CD4-positive, alpha-beta T cell treated with Interleukin-1 beta for 1 hour (primary cell): ENCODE data around the gene CLEC3A.
"Not testable (repeated sequence)": the region's sequence is repeated elsewhere in the genome, so short reads cannot be mapped to it uniquely, and the experiment has no call there.

Source experiments
- DNase-seq, 2 donors: peaks; one replicate each; pipeline ENCODE4 v3.0.0-alpha.2; 2020 to 2022

Gene CLEC3A

DNA sequence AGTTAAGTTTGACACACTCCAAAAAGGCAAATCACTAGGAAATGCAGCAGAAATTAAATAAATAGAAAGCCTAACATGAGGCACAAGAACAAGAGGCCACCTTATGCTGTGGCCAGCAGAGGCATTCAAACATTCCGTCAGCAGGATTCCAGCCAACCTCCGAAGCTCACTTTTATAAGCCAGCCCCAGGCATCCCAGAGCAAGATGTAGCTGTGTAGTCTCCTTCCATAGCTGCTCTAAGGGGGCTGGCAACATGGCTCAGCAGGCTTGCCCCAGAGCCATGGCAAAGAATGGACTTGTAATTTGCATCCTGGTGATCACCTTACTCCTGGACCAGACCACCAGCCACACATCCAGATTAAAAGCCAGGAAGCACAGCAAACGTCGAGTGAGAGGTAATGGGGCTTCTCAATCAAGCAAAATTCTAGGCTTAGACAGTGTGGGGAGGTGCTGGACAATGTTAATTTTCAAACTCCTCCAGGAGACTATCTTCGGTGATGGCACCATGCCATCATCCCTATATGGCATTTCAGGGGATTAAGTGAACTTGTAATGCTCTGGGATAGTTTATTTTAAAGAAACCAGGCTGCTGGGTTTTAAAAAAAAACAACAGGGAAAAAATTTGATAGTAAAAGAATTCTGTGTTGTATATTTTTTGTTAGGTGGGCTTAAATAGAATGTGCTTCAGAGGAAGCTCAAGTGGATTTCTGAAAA, at the start of gene CLEC3A:
Gene CLEC3A, plus strand, starts transcription at position 202 of the 714 bp plus-strand sequence. Its CDS starts 79 bp downstream, at position 281.
- DNase-seq = no peak

DNA sequence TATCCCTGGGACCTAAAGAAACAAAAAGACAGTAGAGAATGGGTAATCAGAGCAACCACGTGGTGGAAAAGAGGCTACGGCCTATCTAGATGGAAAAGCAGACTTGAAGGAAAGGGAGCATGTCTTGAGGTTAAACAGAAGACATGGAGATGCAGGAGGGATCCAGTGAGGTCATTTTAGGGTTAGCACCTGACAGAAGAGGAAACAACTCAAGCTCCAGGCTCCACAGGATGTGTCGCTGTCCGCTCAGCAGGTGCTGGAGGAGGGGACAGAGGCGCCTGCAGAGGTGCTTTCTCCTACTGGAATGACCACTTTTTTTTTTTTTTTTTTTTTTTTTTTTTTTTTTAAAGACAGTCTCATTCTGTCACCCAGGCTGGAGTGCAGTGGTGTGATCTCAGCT, 47.5 kb upstream of the CLEC3A start:
- no peak for DNase-seq

DNA sequence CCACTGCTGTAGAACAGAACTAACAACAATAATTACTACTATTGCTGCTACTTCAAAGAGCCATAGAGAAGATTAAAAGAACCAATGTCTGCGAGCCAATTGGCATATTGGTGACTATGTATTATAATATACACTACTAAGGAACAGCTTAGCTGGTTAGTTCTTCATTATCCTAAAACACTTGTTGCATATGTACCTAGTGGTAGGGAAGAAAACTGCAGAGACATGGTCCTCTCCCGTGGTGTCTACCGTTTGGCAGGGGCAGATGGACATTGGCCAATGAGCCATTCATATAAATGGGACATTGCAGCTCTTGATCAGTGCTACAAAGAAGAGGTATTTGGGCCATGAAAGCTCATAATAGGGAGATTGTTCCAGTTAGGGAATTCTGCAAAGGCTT, 46.4 kb upstream of the CLEC3A start:
- DNase-seq = no peak

- DNase-seq = no peak
Observed at GRCh38 chr16:77977339-77977738, 45.0 kb upstream of the CLEC3A start.

DNA sequence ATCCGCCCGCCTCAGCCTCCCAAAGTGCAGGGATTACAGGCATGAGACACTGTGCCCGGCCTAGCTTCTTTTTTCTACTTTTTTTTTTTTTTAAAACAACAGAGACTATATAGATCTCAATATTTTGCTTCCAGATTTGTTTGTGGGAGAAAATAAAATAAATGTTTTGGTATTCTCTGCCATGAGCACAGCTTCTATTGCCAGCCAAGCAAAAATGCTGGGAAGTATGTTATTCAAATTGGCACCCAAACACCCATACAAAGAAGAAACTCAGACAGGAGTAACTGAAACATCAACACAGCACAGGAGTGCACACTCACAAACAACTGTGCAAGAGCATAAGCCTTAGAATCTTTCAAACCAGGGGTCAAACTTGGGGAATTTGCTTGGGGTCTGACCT, 37.2 kb upstream of the CLEC3A start:
- no peak for DNase-seq

- no peak for DNase-seq
Observed at GRCh38 chr16:77986011-77986740, 36.2 kb upstream of the CLEC3A start.

GRCh38 chr16:77987810-77988209, 34.5 kb upstream of the CLEC3A start:
- DNase-seq = no peak

GRCh38 chr16:77989846-77990245, 32.5 kb upstream of the CLEC3A start:
- no peak for DNase-seq

DNA sequence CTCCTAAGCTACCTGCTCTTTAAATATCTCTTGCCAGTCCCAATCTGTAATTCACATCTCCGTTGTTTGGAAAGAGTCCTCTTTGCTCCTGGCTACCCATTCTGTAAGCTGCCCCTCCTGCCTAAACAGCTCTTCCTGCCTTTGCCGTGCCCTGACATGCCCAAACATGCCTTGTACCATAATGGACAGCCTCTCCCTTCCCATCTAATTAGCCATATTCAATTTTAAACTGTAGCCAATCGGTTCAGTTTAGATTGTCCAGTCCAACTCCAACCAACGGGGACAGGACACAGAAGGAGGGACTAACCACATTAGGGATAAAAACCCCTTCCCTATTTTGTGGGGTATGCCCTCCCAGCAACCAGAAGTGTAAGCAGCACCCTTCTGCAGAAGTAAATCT, 30.6 kb upstream of the CLEC3A start:
- DNase-seq = no peak

- DNase-seq = not testable (repeated sequence)
Observed at GRCh38 chr16:77992381-77992780, 30.0 kb upstream of the CLEC3A start.

- DNase-seq = no peak
Observed at GRCh38 chr16:77993111-77993985, 29.0 kb upstream of the CLEC3A start.

- no peak for DNase-seq
Observed at GRCh38 chr16:77995843-77996455, 26.4 kb upstream of the CLEC3A start.

GRCh38 chr16:77998350-77999023, 23.9 kb upstream of the CLEC3A start:
- DNase-seq = no peak

DNA sequence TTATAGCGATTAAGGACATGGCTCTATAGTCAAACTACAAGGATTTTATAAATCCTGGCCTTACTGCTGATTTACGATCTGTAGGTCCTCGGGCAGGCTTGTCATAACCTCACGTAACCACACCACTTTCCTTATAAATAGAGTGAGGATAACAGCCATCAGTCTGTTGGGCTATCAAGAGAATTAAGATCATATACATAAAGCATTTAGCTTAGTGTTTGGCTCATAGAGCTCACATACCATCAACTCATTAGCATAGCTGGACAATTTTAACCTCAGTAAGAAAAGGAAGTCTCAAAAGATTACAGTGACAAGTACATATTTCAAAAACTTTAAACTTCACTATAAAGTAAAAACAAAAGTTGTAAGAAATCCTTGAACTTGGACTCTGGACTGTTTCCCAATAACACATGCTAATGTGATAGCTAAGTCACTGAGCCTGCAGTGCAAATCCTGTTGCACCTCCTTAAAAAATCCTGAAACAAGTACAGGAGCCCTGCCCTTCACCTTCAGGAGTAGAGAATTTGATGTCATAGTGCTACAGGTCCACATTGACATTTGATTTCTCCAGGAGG, 20.8 kb upstream of the CLEC3A start:
- DNase-seq = no peak

DNA sequence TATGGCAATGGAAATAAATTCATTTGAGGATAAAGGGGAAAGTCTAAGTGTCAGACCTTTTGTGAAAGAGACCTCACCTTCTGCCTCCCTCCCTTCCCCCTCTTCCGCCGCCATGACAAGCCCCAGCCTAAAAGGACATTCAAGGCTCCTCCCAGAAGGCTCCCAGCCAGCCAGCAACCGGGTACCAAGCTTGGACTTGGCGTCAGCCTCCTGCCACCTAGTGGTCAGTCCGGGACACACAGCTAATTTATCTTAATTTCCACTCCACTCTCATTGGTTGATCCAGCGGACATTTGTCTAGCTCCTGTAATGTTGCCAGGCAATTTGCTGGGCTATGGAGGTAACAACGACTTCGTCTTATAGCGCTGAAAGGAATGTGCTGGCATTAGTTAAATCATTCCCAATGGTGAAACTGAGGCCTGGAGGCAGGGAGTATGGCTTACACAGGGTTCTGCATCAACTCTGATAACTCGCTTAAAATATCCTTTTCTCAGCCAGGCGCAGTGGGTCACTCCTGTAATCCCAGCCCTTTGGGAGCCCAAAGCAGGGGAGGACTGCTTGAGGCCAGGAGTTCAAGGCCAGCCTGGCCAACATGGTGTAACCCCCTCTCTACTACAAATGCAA, 19.3 kb upstream of the CLEC3A start:
- DNase-seq = peak; percentile 57 to 63

DNA sequence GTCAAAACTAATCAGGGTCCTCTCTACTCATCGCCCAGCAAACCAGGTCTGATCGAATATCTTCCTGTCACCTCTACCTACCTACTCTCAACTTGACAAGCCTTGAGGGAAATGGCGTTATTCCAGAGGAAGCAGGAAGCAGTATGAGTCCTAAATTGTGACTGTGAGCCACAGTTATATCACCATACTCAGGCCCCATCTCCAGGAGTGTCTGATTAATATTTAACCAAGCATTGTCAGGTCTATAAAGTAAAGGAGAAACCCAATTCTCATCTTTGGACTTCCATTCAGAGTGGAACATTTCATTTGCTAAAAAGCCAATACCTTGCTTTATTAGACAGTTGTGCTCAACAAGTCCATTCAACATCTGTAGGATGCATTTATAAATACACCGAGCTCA, 17.8 kb upstream of the CLEC3A start:
- no peak for DNase-seq

DNA sequence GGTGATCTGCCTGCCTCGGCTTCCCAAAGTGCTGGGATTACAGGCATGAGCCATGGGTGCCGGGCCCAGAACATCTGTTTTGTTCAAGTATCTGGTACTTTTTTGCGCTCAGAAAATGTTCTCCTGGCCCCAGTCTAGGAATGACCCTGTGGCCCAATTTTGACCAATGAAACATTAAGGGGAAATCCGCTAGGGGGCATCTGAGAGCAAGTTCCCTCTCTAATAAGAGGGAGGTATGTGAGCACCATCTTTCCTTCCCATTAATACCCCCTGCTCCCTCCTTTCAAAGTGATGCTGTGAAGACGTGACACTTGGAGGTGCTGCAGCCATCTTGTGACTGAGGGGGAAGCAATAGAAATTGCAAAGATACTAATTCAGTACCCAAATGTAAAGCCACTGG, 16.5 kb upstream of the CLEC3A start:
- peak in 1 of 2 donors; percentile 4 for DNase-seq

- DNase-seq = no peak
Observed at GRCh38 chr16:78007121-78007520, 15.2 kb upstream of the CLEC3A start.

- DNase-seq = no peak
Observed at GRCh38 chr16:78024159-78024558, 1.8 kb downstream of the CLEC3A start.

DNA sequence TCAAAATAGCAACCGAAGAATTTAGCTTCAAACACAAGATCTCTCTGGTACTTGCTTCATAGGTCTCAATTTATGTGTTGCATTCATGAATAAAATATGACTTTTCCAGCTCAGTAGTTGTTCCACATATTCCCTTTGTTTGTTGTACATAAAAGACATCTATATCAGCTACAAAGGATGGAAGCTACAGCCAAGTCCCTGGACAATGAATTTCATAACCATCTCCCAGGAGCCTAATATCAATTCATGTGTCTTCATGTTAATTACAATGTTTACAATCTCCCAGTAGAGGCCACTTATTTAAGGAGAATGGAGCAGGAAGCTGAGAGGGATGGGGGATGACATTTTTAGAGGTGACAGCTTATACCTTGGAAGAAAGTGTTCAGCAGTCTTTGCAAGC, 3.3 kb downstream of the CLEC3A start:
- DNase-seq = no peak

DNA sequence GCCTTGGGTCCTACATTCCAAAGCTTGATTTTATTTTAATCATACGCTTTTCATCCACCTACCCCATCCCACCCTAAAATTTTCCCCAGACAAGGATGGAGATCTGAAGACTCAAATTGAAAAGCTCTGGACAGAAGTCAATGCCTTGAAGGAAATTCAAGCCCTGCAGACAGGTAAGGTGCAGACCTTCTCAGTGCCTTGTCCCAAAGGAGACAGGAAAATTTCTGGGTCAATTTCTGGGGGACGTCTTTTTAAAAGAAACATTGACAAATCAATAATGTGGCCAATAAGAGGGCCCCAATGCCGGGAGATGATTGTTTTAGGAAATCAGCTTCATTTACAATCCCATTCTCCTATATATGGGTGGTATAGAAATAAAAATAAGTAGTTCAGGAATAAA, 5.7 kb downstream of the CLEC3A start:
- no peak for DNase-seq

GRCh38 chr16:78034530-78034929, 12.2 kb downstream of the CLEC3A start:
- peak in 1 of 2 donors; percentile 9 for DNase-seq
